NCI-H2227 (cell line): ENCODE results near the gene EPYC.

Experiments
- DNase-seq: peaks from one replicate; lab custom pipeline; 2025; ENCODE audit not compliant: unreplicated experiment; lab: John Stamatoyannopoulos, UW

EPYC gene

GRCh38 chr12:90915353-90915752 lies 89.4 kb downstream of the EPYC start:
- no peak for DNase-seq
